ENCODE data around the gene ISYNA1. TPM values are rescaled to one million over a fixed set of nuclear protein-coding genes. Genes with fewer than 3 reads are reported as not detected.

Gene ISYNA1
- total RNA-seq, 2 donors from 2014 or later = 60.9 to 143 TPM

DNA sequence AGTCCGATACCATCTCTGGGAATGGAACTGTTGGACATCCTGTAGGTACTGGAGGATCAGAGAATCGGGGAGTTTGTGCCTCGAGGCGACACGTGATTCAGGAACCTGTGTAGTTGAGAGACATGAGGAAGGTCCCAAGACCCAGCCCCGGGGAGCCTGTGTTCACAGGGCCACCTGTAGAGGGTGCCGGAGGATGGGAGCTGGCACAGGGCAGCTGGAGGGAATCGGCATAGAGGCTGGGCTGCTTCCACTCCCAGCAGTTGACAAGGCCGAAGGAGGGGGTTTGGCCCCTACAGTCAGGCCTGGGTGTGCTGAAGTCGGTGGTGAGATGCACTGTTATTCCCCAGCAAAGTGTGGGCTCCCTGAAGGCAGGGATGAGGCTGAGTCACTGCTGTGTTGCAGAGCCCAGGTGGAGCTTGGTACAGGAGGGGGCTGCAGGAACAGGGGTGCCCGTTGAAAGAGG, 2.5 kb upstream of the ISYNA1 start:
- TF ChIP-seq, protein P1, sequence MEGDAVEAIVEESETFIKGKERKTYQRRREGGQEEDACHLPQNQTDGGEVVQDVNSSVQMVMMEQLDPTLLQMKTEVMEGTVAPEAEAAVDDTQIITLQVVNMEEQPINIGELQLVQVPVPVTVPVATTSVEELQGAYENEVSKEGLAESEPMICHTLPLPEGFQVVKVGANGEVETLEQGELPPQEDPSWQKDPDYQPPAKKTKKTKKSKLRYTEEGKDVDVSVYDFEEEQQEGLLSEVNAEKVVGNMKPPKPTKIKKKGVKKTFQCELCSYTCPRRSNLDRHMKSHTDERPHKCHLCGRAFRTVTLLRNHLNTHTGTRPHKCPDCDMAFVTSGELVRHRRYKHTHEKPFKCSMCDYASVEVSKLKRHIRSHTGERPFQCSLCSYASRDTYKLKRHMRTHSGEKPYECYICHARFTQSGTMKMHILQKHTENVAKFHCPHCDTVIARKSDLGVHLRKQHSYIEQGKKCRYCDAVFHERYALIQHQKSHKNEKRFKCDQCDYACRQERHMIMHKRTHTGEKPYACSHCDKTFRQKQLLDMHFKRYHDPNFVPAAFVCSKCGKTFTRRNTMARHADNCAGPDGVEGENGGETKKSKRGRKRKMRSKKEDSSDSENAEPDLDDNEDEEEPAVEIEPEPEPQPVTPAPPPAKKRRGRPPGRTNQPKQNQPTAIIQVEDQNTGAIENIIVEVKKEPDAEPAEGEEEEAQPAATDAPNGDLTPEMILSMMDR (IDR thresholded peaks at IDR 0.05) = no peak
- peaks cover 8 to 45% of the 10 kb centered on the region in 2 donors for H3K4me1 ChIP-seq (ENCODE audit: control insufficient read depth in 1 of 2, low read depth in 2 of 2)
- no peak overlapping the region for H3K4me3 ChIP-seq
- no peak for ATAC-seq (ENCODE audit: insufficient number of reproducible peaks, low FRiP score, low read depth)
- H3K9me3 ChIP-seq = no peaks in the 10 kb centered on the region
- H3K27me3 ChIP-seq (replicated peaks; ENCODE audit: insufficient read depth) = no peaks in the 10 kb centered on the region
- H3K36me3 ChIP-seq = peaks cover 19% of the 10 kb centered on the region
- H3K27ac ChIP-seq = peak overlapping the region in 1 of 2 donors; percentile 17
- DNase-seq (ENCODE audit: low spot score) = no peak

DNA sequence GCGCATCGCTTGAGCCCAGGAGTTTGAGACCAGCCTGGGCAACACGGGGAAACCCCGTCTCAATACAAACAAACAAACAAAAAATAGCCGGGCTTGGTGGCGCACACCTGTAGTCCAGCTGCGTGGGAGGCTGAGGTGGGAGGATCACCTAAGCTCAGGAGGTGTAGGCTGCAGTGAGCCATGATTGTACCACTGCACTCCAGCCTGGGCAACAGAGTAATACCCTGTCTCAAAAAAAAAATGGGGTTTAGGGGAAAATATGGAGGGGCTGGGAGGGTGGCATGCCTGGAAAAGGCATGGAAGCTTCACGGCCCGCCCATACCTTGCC, 1.9 kb upstream of the ISYNA1 start:
- H3K4me1 ChIP-seq (ENCODE audit: control insufficient read depth in 1 of 2, low read depth in 2 of 2) = peaks cover 8 to 45% of the 10 kb centered on the region in 2 donors
- ATAC-seq (ENCODE audit: insufficient number of reproducible peaks, low FRiP score, low read depth) (no peak), DNase-seq (ENCODE audit: low spot score) (no peak)
- TF ChIP-seq, protein P1 (IDR thresholded peaks at IDR 0.05) = no peak
- no peak overlapping the region for H3K4me3 ChIP-seq
- H3K36me3 ChIP-seq = peaks cover 15% of the 10 kb centered on the region
- H3K9me3 ChIP-seq = no peaks in the 10 kb centered on the region
- H3K27me3 ChIP-seq (replicated peaks; ENCODE audit: insufficient read depth) = no peaks in the 10 kb centered on the region
- peak overlapping the region; percentile 77 to 82 for H3K27ac ChIP-seq

DNA sequence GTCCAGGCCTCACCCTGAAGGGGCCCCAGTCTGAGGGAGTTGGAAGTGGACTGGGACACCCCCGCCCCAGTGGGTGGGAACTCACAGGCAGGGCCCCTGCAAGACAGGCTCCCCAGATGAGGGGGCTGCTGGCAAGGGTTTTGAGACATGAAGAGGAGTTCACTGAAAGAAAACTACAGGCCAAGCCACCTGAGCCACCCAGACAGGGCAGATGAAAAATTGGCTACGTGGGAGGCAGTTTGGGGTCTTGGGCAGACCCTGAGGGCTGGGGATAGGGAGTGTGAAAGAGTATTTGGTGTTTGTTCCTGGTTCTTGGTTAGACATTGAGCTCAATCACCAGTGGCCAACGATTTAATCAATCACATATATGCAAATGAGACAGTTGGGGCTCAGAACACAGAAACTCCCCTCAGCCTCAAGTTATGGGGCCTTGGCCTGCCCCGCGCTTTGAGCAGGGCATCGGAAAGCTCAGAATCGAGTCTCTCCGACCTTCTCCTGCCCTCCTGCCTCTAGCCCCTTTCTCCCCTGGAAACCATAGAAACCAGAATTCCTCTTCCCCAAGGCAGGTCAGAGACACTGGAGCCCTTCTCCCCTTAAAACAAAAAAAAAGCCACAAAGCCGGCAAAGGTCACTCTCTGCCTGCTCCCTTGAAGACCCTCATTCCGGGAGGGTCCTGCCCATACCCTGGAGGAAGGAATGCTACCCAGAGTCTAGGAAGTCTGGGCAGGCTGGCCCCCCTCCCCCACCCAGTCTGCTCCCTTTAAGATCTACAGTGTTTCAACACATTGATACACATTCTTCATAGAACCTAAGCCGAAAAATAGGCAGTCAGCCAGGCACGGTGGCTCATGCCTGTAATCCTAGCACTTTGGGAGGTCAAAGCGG, 1.3 kb upstream of the ISYNA1 start:
- peaks cover 10% of the 10 kb centered on the region for H3K36me3 ChIP-seq
- H3K4me1 ChIP-seq (ENCODE audit: control insufficient read depth in 1 of 2, low read depth in 2 of 2) = peaks cover 9 to 48% of the 10 kb centered on the region in 2 donors
- ATAC-seq (ENCODE audit: insufficient number of reproducible peaks, low FRiP score, low read depth) = no peak
- H3K9me3 ChIP-seq = no peaks in the 10 kb centered on the region
- TF ChIP-seq, protein P1 (IDR thresholded peaks at IDR 0.05) = no peak
- DNase-seq (ENCODE audit: low spot score) = no peak
- H3K27ac ChIP-seq = peak overlapping the region; percentile 77 to 82
- no peak overlapping the region for H3K4me3 ChIP-seq
- no peaks in the 10 kb centered on the region for H3K27me3 ChIP-seq (replicated peaks; ENCODE audit: insufficient read depth)

DNA sequence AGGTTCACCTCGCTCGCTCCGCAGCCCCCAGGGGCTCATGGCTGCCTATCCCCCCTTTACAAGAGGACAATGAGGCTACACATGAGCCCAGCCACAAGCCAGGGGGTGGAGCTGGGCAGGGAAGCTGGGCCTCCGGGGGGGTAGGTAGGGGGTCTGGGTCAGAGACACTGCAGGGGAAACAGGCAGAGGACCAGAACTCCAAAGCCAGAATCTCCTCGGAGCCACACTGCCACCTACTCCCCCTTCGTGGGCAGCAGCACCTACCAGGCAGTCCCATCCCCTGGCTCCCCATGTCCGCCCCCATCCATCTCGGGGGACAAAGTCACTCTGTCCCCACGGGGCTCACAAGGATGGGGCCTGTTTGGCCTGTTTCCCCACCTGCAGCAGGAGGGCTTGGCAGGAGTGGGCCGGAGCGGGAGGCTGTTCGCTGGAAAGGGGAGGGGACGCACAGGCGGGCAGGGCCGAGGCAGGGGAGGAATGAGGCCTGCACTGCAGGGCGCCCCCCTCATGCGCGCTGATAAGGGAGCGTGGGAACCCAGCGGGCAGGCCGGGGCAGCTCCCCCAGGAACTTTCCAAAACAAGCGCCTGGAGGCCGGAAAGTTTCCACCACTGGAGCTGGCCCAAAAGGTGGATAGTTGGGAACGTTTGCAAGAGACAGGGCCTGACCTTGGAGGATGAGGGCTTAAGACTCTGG, 545 bp upstream of the ISYNA1 start:
- H3K27me3 ChIP-seq (replicated peaks; ENCODE audit: insufficient read depth) = no peaks in the 10 kb centered on the region
- DNase-seq (ENCODE audit: low spot score) (no peak), ATAC-seq (ENCODE audit: insufficient number of reproducible peaks, low FRiP score, low read depth) (no peak)
- H3K4me1 ChIP-seq (ENCODE audit: control insufficient read depth in 1 of 2, low read depth in 2 of 2) = peaks cover 14 to 54% of the 10 kb centered on the region in 2 donors
- H3K36me3 ChIP-seq = peaks cover 2% of the 10 kb centered on the region
- TF ChIP-seq, protein P1 (IDR thresholded peaks at IDR 0.05) = no peak
- H3K4me3 ChIP-seq = peak overlapping the region; percentile 81
- H3K9me3 ChIP-seq = no peaks in the 10 kb centered on the region
- peak overlapping the region; percentile 77 to 82 for H3K27ac ChIP-seq
